Activated naive CD8-positive, alpha-beta T cell (primary cell): ENCODE data around the gene LRP5.

ENCODE experiments used
- H3K27ac Mint-ChIP-seq: one replicate; pipeline ENCODE4 v1.8.0; 2021; ENCODE audit warnings: mixed read lengths
- H3K27me3 Mint-ChIP-seq: one replicate; pipeline ENCODE4 v1.8.0; 2021; ENCODE audit warnings: mixed read lengths
- H3K36me3 Mint-ChIP-seq: one replicate; pipeline ENCODE4 v1.8.0; 2021; ENCODE audit warnings: mixed read lengths
- H3K4me1 Mint-ChIP-seq: one replicate; pipeline ENCODE4 v1.8.0; 2021; ENCODE audit warnings: low read depth, mixed read lengths
- H3K4me3 Mint-ChIP-seq: one replicate; pipeline ENCODE4 v1.8.0; 2021; ENCODE audit warnings: mild to moderate bottlenecking, mixed read lengths
- H3K9me3 Mint-ChIP-seq: one replicate; pipeline ENCODE4 v1.8.0; 2021; ENCODE audit warnings: low read depth, mixed read lengths

The LRP5 gene

GRCh38 chr11:68312117-68312779 is at the start of gene LRP5:
LRP5 (plus strand) TSS chr11:68312591; CDS start chr11:68312715, 124 bp downstream.
- no peaks in the 10 kb centered on the region for H3K36me3 Mint-ChIP-seq
- H3K9me3 Mint-ChIP-seq: no peaks in the 10 kb centered on the region
- H3K4me3 Mint-ChIP-seq: peak within 1 kb of the TSS; percentile 88
- no peaks in the 10 kb centered on the region for H3K27me3 Mint-ChIP-seq
- H3K4me1 Mint-ChIP-seq: peaks cover 15% of the 10 kb centered on the region
- H3K27ac Mint-ChIP-seq: peak within 1 kb of the TSS; percentile 68

- Mint-ChIP-seq H3K4me1 (peaks cover under 1% of the 10 kb centered on the region), H3K36me3 (peaks cover 3% of the 10 kb centered on the region), H3K9me3 (no peaks in the 10 kb centered on the region), H3K27ac (no peak overlapping the region), H3K4me3 (no peak overlapping the region), H3K27me3 (no peaks in the 10 kb centered on the region)
Observed at GRCh38 chr11:68263444-68264035, 48.9 kb upstream of the LRP5 start.

GRCh38 chr11:68264244-68264643 is 48.1 kb upstream of the LRP5 start:
- Mint-ChIP-seq H3K27ac (no peak overlapping the region), H3K27me3 (no peaks in the 10 kb centered on the region), H3K9me3 (no peaks in the 10 kb centered on the region), H3K36me3 (peaks cover 5% of the 10 kb centered on the region), H3K4me1 (peaks cover 3% of the 10 kb centered on the region), H3K4me3 (no peak overlapping the region)

- peaks cover 5% of the 10 kb centered on the region for H3K36me3 Mint-ChIP-seq
- H3K4me1 Mint-ChIP-seq: peaks cover 7% of the 10 kb centered on the region
- H3K9me3 Mint-ChIP-seq: no peaks in the 10 kb centered on the region
- no peak overlapping the region for H3K4me3 Mint-ChIP-seq
- H3K27me3 Mint-ChIP-seq: no peaks in the 10 kb centered on the region
- H3K27ac Mint-ChIP-seq: no peak overlapping the region
Observed at GRCh38 chr11:68264741-68265540, 47.5 kb upstream of the LRP5 start.

GRCh38 chr11:68266121-68266891 is 46.1 kb upstream of the LRP5 start:
- Mint-ChIP-seq H3K9me3 (no peaks in the 10 kb centered on the region), H3K27me3 (no peaks in the 10 kb centered on the region), H3K4me3 (no peak overlapping the region), H3K4me1 (peaks cover 17% of the 10 kb centered on the region), H3K36me3 (peaks cover 5% of the 10 kb centered on the region), H3K27ac (no peak overlapping the region)

GRCh38 chr11:68266936-68267880 is 45.2 kb upstream of the LRP5 start:
- Mint-ChIP-seq H3K27me3 (no peaks in the 10 kb centered on the region), H3K4me1 (peaks cover 17% of the 10 kb centered on the region), H3K9me3 (no peaks in the 10 kb centered on the region), H3K4me3 (no peak overlapping the region), H3K27ac (no peak overlapping the region), H3K36me3 (peaks cover 4% of the 10 kb centered on the region)

GRCh38 chr11:68267881-68268240 is 44.5 kb upstream of the LRP5 start:
- Mint-ChIP-seq H3K27ac (no peak overlapping the region), H3K4me3 (no peak overlapping the region), H3K4me1 (peaks cover 20% of the 10 kb centered on the region), H3K9me3 (no peaks in the 10 kb centered on the region), H3K36me3 (peaks cover 2% of the 10 kb centered on the region), H3K27me3 (no peaks in the 10 kb centered on the region)

GRCh38 chr11:68269414-68270081 is 42.8 kb upstream of the LRP5 start:
- peaks cover 20% of the 10 kb centered on the region for H3K4me1 Mint-ChIP-seq
- H3K27ac Mint-ChIP-seq: no peak overlapping the region
- no peaks in the 10 kb centered on the region for H3K27me3 Mint-ChIP-seq
- H3K9me3 Mint-ChIP-seq: no peaks in the 10 kb centered on the region
- peaks cover 2% of the 10 kb centered on the region for H3K36me3 Mint-ChIP-seq
- peak overlapping the region; percentile 57 for H3K4me3 Mint-ChIP-seq

GRCh38 chr11:68270196-68271022 is 42.0 kb upstream of the LRP5 start:
- H3K4me1 Mint-ChIP-seq: peaks cover 20% of the 10 kb centered on the region

GRCh38 chr11:68271023-68271780 is 41.2 kb upstream of the LRP5 start:
- H3K36me3 Mint-ChIP-seq: peaks cover 2% of the 10 kb centered on the region
- no peaks in the 10 kb centered on the region for H3K27me3 Mint-ChIP-seq
- H3K4me3 Mint-ChIP-seq: peak overlapping the region; percentile 95
- no peaks in the 10 kb centered on the region for H3K9me3 Mint-ChIP-seq
- H3K4me1 Mint-ChIP-seq: peaks cover 24% of the 10 kb centered on the region
- H3K27ac Mint-ChIP-seq: peak overlapping the region; percentile 62

More at GRCh38 chr11:68270196-68271022, 42.0 kb upstream of the LRP5 start:
- H3K27ac Mint-ChIP-seq: peak overlapping the region; percentile 62
- H3K4me3 Mint-ChIP-seq: peak overlapping the region; percentile 95
- H3K9me3 Mint-ChIP-seq: no peaks in the 10 kb centered on the region
- H3K36me3 Mint-ChIP-seq: peaks cover 2% of the 10 kb centered on the region
- no peaks in the 10 kb centered on the region for H3K27me3 Mint-ChIP-seq

GRCh38 chr11:68271781-68272608 is 40.4 kb upstream of the LRP5 start, which contains the start of gene C11orf24:
C11orf24 (minus strand) TSS chr11:68271973; CDS start chr11:68263767, 8,206 bp downstream.
- H3K4me1 Mint-ChIP-seq: peaks cover 26% of the 10 kb centered on the region
- peaks cover 2% of the 10 kb centered on the region for H3K36me3 Mint-ChIP-seq
- no peaks in the 10 kb centered on the region for H3K27me3 Mint-ChIP-seq
- H3K4me3 Mint-ChIP-seq: peak within 1 kb of the TSS; percentile 95
- peak within 1 kb of the TSS; percentile 96 for H3K27ac Mint-ChIP-seq
- no peaks in the 10 kb centered on the region for H3K9me3 Mint-ChIP-seq
